H1 (cell line): Measurements from ENCODE around the gene SBF2. TPM values are rescaled to one million over a fixed set of nuclear protein-coding genes. Genes with fewer than 3 reads are reported as not detected.

Experiments used
- CTCF ChIA-PET: fragments of 300-600 bp; sonication (Branson Sonifier 250); formaldehyde crosslinking; loops from one replicate; lab custom pipeline; 2021; ENCODE audit not compliant: partially characterized antibody; lab: Charles Lee
- POLR2A ChIA-PET: fragments of 300-600 bp; sonication (Branson Sonifier 250); formaldehyde crosslinking; loops from one replicate; lab custom pipeline; 2021; ENCODE audit warnings: inconsistent platforms; ENCODE audit not compliant: partially characterized antibody; lab: Charles Lee
- DNase-seq, 2 experiments: peaks; one replicate each; pipeline versions ENCODE4 v3.0.0 to v3.0.0-alpha.2; 2010 to 2022; ENCODE audit warnings: low spot score in 2 of 2, low read depth in 1 of 2, mixed read lengths in 1 of 2
- FAIRE-seq: peaks from 2 replicates; lab custom pipeline; 2011; peaks lifted over from hg19 to GRCh38; lab: Jason Lieb, UNC
- H2AFZ ChIP-seq: 2 replicates; pipeline ENCODE4 v1.8.1; 2012; ENCODE audit warnings: low read length, inconsistent platforms
- H2AK5ac ChIP-seq: 2 replicates; pipeline ENCODE4 v1.6.1; 2013; ENCODE audit warnings: low read depth, low read length
- H2BK120ac ChIP-seq: replicated peaks from 2 replicates; pipeline ENCODE3; 2013; ENCODE audit warnings: low read depth, low read length, inconsistent platforms
- H2BK12ac ChIP-seq: 2 replicates; pipeline ENCODE4 v1.6.1; 2013; ENCODE audit warnings: low read depth, low read length
- H2BK15ac ChIP-seq: 2 replicates; pipeline ENCODE4 v1.6.1; 2013; ENCODE audit warnings: low read length
- H2BK20ac ChIP-seq: 2 replicates; pipeline ENCODE4 v1.6.1; 2013; ENCODE audit warnings: low read length
- H2BK5ac ChIP-seq: 2 replicates; pipeline ENCODE4 v1.6.1; 2013; ENCODE audit warnings: low read depth, low read length
- H3K14ac ChIP-seq: 2 replicates; pipeline ENCODE4 v1.6.1; 2013; ENCODE audit warnings: inconsistent platforms; ENCODE audit not compliant: insufficient read length
- H3K18ac ChIP-seq: 2 replicates; pipeline ENCODE4 v1.6.1; 2013; ENCODE audit warnings: low read length; ENCODE audit errors: extremely low read depth
- H3K23ac ChIP-seq: 2 replicates; pipeline ENCODE4 v1.6.1; 2013; ENCODE audit warnings: inconsistent platforms; ENCODE audit not compliant: insufficient read length
- H3K23me2 ChIP-seq: 2 replicates; pipeline ENCODE4 v1.6.1; 2013; ENCODE audit warnings: low read depth, low read length
- H3K27ac ChIP-seq: 2 replicates; pipeline ENCODE4 v1.6.1; 2011; ENCODE audit warnings: low read depth, low read length, inconsistent platforms
- H3K27me3 ChIP-seq, 4 experiments: replicated peaks in 1 of 4; 1 replicate in 1 of 4; 2 replicates in 3 of 4; pipeline versions ENCODE4 v1.6.1 to v1.8.1; 2011 to 2013; ENCODE audit warnings: low read length in 3 of 4, mild to moderate bottlenecking in 3 of 4, inconsistent platforms in 2 of 4, mixed read lengths in 2 of 4, moderate library complexity in 1 of 4; ENCODE audit not compliant: control insufficient read depth in 3 of 4, insufficient read depth in 3 of 4; ENCODE audit errors: extremely low read depth in 1 of 4
- H3K36me3 ChIP-seq, 4 experiments: 2 replicates each; pipeline versions ENCODE4 v1.6.1 to v1.8.1; 2011 to 2013; ENCODE audit warnings: mild to moderate bottlenecking in 4 of 4, low read length in 3 of 4, moderate library complexity in 2 of 4, control low read depth in 1 of 4, inconsistent platforms in 1 of 4; ENCODE audit not compliant: insufficient read depth in 4 of 4, control insufficient read depth in 2 of 4
- H3K4ac ChIP-seq: replicated peaks from 2 replicates; pipeline ENCODE3; 2013; ENCODE audit warnings: low read length, low read depth, mixed read lengths, inconsistent platforms; ENCODE audit not compliant: insufficient read length
- H3K4me1 ChIP-seq, 4 experiments: replicated peaks in 1 of 4; 1 replicate in 1 of 4; 2 replicates in 3 of 4; pipeline versions ENCODE4 v1.6.1 to v1.8.1; 2011 to 2013; ENCODE audit warnings: low read length in 3 of 4, inconsistent platforms in 2 of 4, mixed read lengths in 1 of 4; ENCODE audit not compliant: insufficient read depth in 4 of 4, control insufficient read depth in 3 of 4
- H3K4me2 ChIP-seq, 2 experiments: 2 replicates each; pipeline versions ENCODE4 v1.6.1 to v1.8.1; 2011 to 2013; ENCODE audit warnings: low read depth in 2 of 2, low read length in 2 of 2, control low read depth in 1 of 2, inconsistent platforms in 1 of 2, mild to moderate bottlenecking in 1 of 2; ENCODE audit not compliant: insufficient read depth in 1 of 2
- H3K4me3 ChIP-seq, 4 experiments: fragments of 200-600, 300-600 bp in 1 of 4; sonication (generic), shearing (Covaris generic), sonication (Bioruptor Twin) in 1 of 4; 2 replicates each; pipeline versions ENCODE4 v1.5.1 to v1.8.1; 2011 to 2016; ENCODE audit warnings: low read length in 4 of 4, low read depth in 3 of 4, control low read depth in 2 of 4, inconsistent platforms in 2 of 4, mild to moderate bottlenecking in 2 of 4, mixed read lengths in 1 of 4, moderate library complexity in 1 of 4; ENCODE audit not compliant: insufficient read depth in 2 of 4; ENCODE audit errors: extremely low read depth in 1 of 4
- H3K56ac ChIP-seq: replicated peaks from 2 replicates; pipeline ENCODE3; 2013; ENCODE audit warnings: low read depth, mild to moderate bottlenecking, mixed read lengths, low read length, inconsistent platforms; ENCODE audit not compliant: insufficient read length
- H3K79me1 ChIP-seq: 2 replicates; pipeline ENCODE4 v1.6.1; 2013; ENCODE audit warnings: low read depth, low read length, control low read depth
- H3K79me2 ChIP-seq, 2 experiments: 2 replicates each; pipeline versions ENCODE4 v1.6.1 to v1.8.1; 2012 to 2013; ENCODE audit warnings: low read length in 2 of 2, mild to moderate bottlenecking in 2 of 2, inconsistent platforms in 1 of 2; ENCODE audit not compliant: insufficient read depth in 2 of 2, control insufficient read depth in 1 of 2
- H3K9ac ChIP-seq, 4 experiments: replicated peaks in 1 of 4; 1 replicate in 1 of 4; 2 replicates in 3 of 4; pipeline versions ENCODE4 v1.6.1 to v1.8.1; 2011 to 2013; ENCODE audit warnings: low read depth in 3 of 4, low read length in 3 of 4, control low read depth in 2 of 4, mild to moderate bottlenecking in 2 of 4, moderate library complexity in 2 of 4, inconsistent platforms in 1 of 4; ENCODE audit errors: extremely low read depth in 1 of 4
- H3K9me3 ChIP-seq, 2 experiments: 2 replicates each; pipeline versions ENCODE4 v1.6.1 to v1.8.1; 2012 to 2013; ENCODE audit warnings: mild to moderate bottlenecking in 2 of 2, moderate library complexity in 2 of 2, control low read depth in 1 of 2, inconsistent platforms in 1 of 2, low read depth in 1 of 2, low read length in 1 of 2, mixed read lengths in 1 of 2; ENCODE audit not compliant: insufficient read depth in 2 of 2
- H4K20me1 ChIP-seq, 2 experiments: replicated peaks in 1 of 2; 2 replicates each; pipeline versions ENCODE3 to v1.8.1; 2011 to 2013; ENCODE audit warnings: inconsistent platforms in 2 of 2, low read length in 2 of 2, mild to moderate bottlenecking in 1 of 2; ENCODE audit not compliant: insufficient read depth in 2 of 2, control insufficient read depth in 1 of 2
- H4K5ac ChIP-seq: 2 replicates; pipeline ENCODE4 v1.6.1; 2013; ENCODE audit warnings: low read length, low read depth, mixed read lengths, inconsistent platforms; ENCODE audit not compliant: insufficient read length
- H4K8ac ChIP-seq: 2 replicates; pipeline ENCODE4 v1.8.0; 2013; ENCODE audit warnings: mild to moderate bottlenecking, moderate library complexity, low read length, inconsistent platforms; ENCODE audit not compliant: insufficient read depth; ENCODE audit errors: extremely low read depth
- H4K91ac ChIP-seq: replicated peaks from 2 replicates; pipeline ENCODE3; 2013; ENCODE audit warnings: low read length, mixed read lengths, inconsistent platforms; ENCODE audit not compliant: insufficient read length
- NRF1 ChIP-seq: IDR thresholded peaks from 2 replicates; pipeline ENCODE4 v1.6.1; 2011; ENCODE audit warnings: mild to moderate bottlenecking, low read depth, low read length, improper control_type of control experiment
- RBBP5 ChIP-seq: IDR thresholded peaks from 2 replicates; pipeline ENCODE4 v1.7.1; 2012; ENCODE audit warnings: low read depth, mild to moderate bottlenecking, inconsistent platforms, low read length, moderate library complexity, borderline replicate concordance
- SRF ChIP-seq: IDR thresholded peaks from 2 replicates; pipeline ENCODE4 v1.6.1; 2011; ENCODE audit warnings: mild to moderate bottlenecking, low read depth, low read length, moderate library complexity
- TEAD4 ChIP-seq: IDR thresholded peaks from 2 replicates; pipeline ENCODE4 v1.6.1; 2012; ENCODE audit warnings: low read depth, low read length, inconsistent platforms, mixed read lengths
- WGBS, 2 experiments: shearing (Covaris generic) in 1 of 2; methylation state at CpG; one replicate each; pipeline versions ENCODE4 v1.1.6 to v1.1.7; 2013 to 2015; ENCODE audit warnings: low lambda C conversion rate in 2 of 2, mixed read lengths in 2 of 2, inconsistent platforms in 1 of 2, low coverage in 1 of 2, missing lambda C conversion rate in 1 of 2; ENCODE audit not compliant: insufficient replicate concordance in 2 of 2, insufficient coverage in 1 of 2, insufficient read length in 1 of 2; ENCODE audit errors: extremely low coverage in 1 of 2, missing lambda C conversion rate in 1 of 2; 5-methylcytosine and 5-hydroxymethylcytosine counted together
- polyA plus RNA-seq, 7 experiments: library from polyadenylated mRNA; depleted of rRNA in 3 of 7; stranded (reverse) in 5 of 7; unstranded in 2 of 7; fragments of >200 nt in 5 of 7; fragments of 200-250 nt in 2 of 7; gene quantifications; 1 replicate in 5 of 7; 2 replicates in 1 of 7; 4 replicates in 1 of 7; pipeline versions ENCODE4 v1.2.1 to v1.2.3, GENCODE V29; 2011 to 2013; ENCODE audit warnings: missing spikeins in 2 of 7, mixed read lengths in 2 of 7
- total RNA-seq: library from RNA; stranded (reverse); fragmentation: NEBNext Ultra II Directional; extraction: Animal tissue kit (Norgen Biotek cat#: 25700); gene quantifications from 2 replicates; pipeline ENCODE4 v1.2.1, GENCODE V29; 2021

SBF2 gene
- total and polyA plus RNA-seq, 2 of the 8 experiments (the other 6 are each of a cell fraction or from before 2014, with no cell fraction given) = 36.7 to 50.5 TPM

- Histone ChIP-seq H3K4me1 (peaks cover 0 to 7% (median 3%) of the 10 kb centered on the region in 4 experiments; a peak in 4 of 7 replicates), H3K9me3 (no peaks in the 10 kb centered on the region), H2AK5ac (no peak overlapping the region), H3K79me2 (0 out of 4 replicates have a peak, but pooled peaks cover 0 to 4% of the 10 kb centered on the region in 2 experiments), H3K4me2 (no peak overlapping the region), H3K79me1 (no peaks in the 10 kb centered on the region), H3K23me2 (no peaks in the 10 kb centered on the region), H3K56ac (no peak overlapping the region), H2BK15ac (no peak overlapping the region), H2BK12ac (no peak overlapping the region), H3K9ac (no peak overlapping the region), H4K91ac (no peak overlapping the region), H4K8ac (no peak overlapping the region), H3K4ac (no peak overlapping the region), H2BK5ac (no peak overlapping the region), H3K27ac (no peak overlapping the region), H3K4me3 (peak overlapping the region in 1 of 4 experiments; percentile 42; a peak in 1 of 8 replicates), H2AFZ (no peak overlapping the region), H3K27me3 (no peaks in the 10 kb centered on the region), H3K23ac (no peak overlapping the region), H3K36me3 (no peaks in the 10 kb centered on the region), H3K14ac (no peak overlapping the region), H3K18ac (no peak overlapping the region), H4K5ac (no peak overlapping the region), H4K20me1 (no peaks in the 10 kb centered on the region), H2BK20ac (no peak overlapping the region), H2BK120ac (no peak overlapping the region)
- 81% methylated on average over 4 of the region's 4 CpGs; no CpG with 5 or more reads in 1 of the 2 experiments for WGBS, 2 experiments
- FAIRE-seq (no peak), DNase-seq (no peak)
- CTCF ChIA-PET = interaction anchor here (1.2 kb wide), 1 partner anchor 34 kb away, joined by 3 read pairs; no protein-coding TSS in a partner anchor
- POLR2A ChIA-PET = no interaction called here
- no peak for TF ChIP-seq NRF1
- no peak for TF ChIP-seq RBBP5
- TF ChIP-seq SRF = no peak
- no peak for TF ChIP-seq TEAD4
Observed at GRCh38 chr11:10042699-10043098, 251.3 kb downstream of the SBF2 start.
